ENCODE results near the gene RNF168.

DNA sequence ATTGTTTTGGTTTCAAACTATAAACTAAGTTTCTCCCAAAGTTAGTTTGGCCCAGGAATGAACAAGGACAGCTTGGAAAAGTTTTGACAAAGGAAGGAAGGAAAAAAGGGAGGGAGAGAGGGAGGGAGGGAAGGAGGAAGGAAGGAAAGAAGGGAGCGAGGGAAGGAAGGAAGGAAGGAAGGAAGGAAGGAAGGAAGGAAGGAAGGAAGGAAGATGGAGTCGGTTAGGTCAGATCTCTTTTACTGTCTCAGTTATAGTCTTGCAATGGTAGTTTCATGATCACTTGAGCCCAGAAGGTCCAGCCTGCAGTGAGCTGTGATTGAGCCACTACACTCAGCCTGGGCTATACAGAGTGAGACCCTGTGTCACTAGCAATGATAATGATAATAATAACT, 59.1 kb downstream of the RNF168 start:
- TF ChIP-seq ZBTB21 (CRISPR knock-in tag; IDR thresholded peaks at IDR 0.05; ENCODE audit: borderline replicate concordance): no peak
- TF ChIP-seq, protein P1, sequence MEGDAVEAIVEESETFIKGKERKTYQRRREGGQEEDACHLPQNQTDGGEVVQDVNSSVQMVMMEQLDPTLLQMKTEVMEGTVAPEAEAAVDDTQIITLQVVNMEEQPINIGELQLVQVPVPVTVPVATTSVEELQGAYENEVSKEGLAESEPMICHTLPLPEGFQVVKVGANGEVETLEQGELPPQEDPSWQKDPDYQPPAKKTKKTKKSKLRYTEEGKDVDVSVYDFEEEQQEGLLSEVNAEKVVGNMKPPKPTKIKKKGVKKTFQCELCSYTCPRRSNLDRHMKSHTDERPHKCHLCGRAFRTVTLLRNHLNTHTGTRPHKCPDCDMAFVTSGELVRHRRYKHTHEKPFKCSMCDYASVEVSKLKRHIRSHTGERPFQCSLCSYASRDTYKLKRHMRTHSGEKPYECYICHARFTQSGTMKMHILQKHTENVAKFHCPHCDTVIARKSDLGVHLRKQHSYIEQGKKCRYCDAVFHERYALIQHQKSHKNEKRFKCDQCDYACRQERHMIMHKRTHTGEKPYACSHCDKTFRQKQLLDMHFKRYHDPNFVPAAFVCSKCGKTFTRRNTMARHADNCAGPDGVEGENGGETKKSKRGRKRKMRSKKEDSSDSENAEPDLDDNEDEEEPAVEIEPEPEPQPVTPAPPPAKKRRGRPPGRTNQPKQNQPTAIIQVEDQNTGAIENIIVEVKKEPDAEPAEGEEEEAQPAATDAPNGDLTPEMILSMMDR (IDR thresholded peaks at IDR 0.05): no peak
- TF ChIP-seq TCF7 (CRISPR knock-in tag; IDR thresholded peaks at IDR 0.05; ENCODE audit: low read depth): no peak
- no peak for TF ChIP-seq ZNF121 (CRISPR knock-in tag; IDR thresholded peaks at IDR 0.05)
- no peak for TF ChIP-seq NR1H2 (CRISPR knock-in tag; IDR thresholded peaks at IDR 0.05)
- no peak for TF ChIP-seq MYBL2 (CRISPR knock-in tag; IDR thresholded peaks at IDR 0.05)
- no peak for TF ChIP-seq CREB1 (CRISPR knock-in tag; IDR thresholded peaks at IDR 0.05)
- TF ChIP-seq, protein P2, sequence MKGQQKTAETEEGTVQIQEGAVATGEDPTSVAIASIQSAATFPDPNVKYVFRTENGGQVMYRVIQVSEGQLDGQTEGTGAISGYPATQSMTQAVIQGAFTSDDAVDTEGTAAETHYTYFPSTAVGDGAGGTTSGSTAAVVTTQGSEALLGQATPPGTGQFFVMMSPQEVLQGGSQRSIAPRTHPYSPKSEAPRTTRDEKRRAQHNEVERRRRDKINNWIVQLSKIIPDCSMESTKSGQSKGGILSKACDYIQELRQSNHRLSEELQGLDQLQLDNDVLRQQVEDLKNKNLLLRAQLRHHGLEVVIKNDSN (CRISPR knock-in tag; IDR thresholded peaks at IDR 0.05): no peak
